ENCODE data around the gene GABRB2. TPM values are rescaled to one million over a fixed set of nuclear protein-coding genes. Genes with fewer than 3 reads are reported as not detected.

The GABRB2 gene
- total RNA-seq, 1 experiment from 2014 or later: not detected

DNA sequence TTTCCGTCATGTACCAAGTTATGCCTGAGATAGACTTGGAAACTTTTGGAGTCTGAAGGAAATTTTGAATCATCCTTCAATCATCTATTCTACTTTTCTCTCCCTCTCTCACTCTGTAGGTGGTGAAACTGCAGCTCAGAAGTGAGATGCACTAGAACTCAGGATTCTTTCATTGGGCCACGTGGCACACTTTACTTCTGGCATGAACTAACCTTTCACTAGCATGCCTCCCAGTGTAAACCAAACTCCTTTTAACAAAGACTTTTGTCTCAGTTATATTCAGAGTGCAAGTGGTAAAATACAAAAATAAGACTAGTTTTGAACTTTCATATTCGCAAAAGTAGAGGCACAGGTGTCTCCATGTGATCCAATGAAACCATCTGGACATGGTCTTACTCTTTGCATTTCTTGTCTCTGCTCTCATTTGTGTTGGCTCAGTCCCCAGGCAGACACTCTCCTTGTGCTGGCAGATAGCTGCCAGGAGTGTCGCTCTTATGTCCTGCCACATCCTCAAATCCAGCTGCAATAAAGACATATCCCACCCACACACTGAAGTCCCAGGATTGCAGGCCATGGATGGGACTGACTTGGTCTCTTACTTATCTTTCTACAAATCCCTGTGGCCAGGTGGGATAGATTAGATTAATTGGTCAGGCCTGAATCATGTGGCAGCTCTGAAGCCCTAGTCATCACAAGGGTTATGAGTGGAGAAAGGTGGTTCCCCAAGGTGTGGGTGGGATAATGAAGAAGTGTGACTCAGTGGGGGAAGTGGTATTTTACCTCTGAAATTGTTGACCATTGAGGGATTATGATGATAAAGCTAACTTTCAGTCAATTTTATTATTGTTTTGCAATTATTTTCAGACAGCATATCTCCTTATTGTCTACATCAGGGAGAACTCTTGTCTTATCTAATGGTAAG lies 267.5 kb downstream of the GABRB2 start:
- no peaks in the 10 kb centered on the region for H3K27me3 ChIP-seq (ENCODE audit: insufficient read depth, low read length)
- H3K4me3 ChIP-seq (replicated peaks in 1 of 2; ENCODE audit: low read depth in 1 of 2, low read length in 2 of 2): no peak overlapping the region
- no peaks in the 10 kb centered on the region for H3K4me1 ChIP-seq (ENCODE audit: control insufficient read depth in 1 of 2, insufficient read depth in 2 of 2, low read length in 2 of 2)
- H3K36me3 ChIP-seq (ENCODE audit: control insufficient read depth in 1 of 2, insufficient read depth in 2 of 2, low read length in 2 of 2): no peaks in the 10 kb centered on the region
- no peaks in the 10 kb centered on the region for H3K9me2 ChIP-seq (ENCODE audit: insufficient read depth)
- DNase-seq (ENCODE audit: low read depth, low spot score): no peak
- ChIA-PET CTCF (no interaction called here), RAD21 (ENCODE audit: low non-redundant PET in 1 of 2, low total read pairs in 2 of 2, uncharacterized antibody in 2 of 2, unreplicated experiment in 2 of 2) (no interaction called here), POLR2A (no interaction called here)
- H3K9me3 ChIP-seq (ENCODE audit: control insufficient read depth in 1 of 2, insufficient read depth in 1 of 2, low read depth in 1 of 2, low read length in 2 of 2): peaks cover 8 to 13% of the 10 kb centered on the region in 2 experiments; a peak in 3 of 4 replicates
- no peak overlapping the region for H2AFZ ChIP-seq (ENCODE audit: low read depth, low read length, poor library complexity, severe bottlenecking)
- no TSS peak for BruUV-seq (replicated peaks)
- no peak for ATAC-seq
- no peak overlapping the region for H3K9ac ChIP-seq (ENCODE audit: low read length)
- no peaks in the 10 kb centered on the region for H3K79me2 ChIP-seq (ENCODE audit: insufficient read depth, low read length)
- no peaks in the 10 kb centered on the region for H4K20me1 ChIP-seq (ENCODE audit: insufficient read depth)
- H3K4me2 ChIP-seq (ENCODE audit: low read length): no peak overlapping the region
- intact Hi-C loops (cut with micrococcal nuclease): no loop called here
- H3K27ac ChIP-seq (ENCODE audit: low read depth, low read length): no peak overlapping the region
- TF ChIP-seq EZH2phosphoT487 (IDR thresholded peaks at IDR 0.05; ENCODE audit: borderline replicate concordance) (no peak), TCF7L2 (IDR thresholded peaks at IDR 0.05; ENCODE audit: borderline replicate concordance, extremely low read depth, insufficient read depth, insufficient read length) (no peak), JUND (IDR thresholded peaks at IDR 0.05) (no peak), ZFX (IDR thresholded peaks at IDR 0.05) (no peak), SP1 (IDR thresholded peaks at IDR 0.05; ENCODE audit: low read depth) (no peak), CEBPB (IDR thresholded peaks at IDR 0.05; ENCODE audit: low read depth) (no peak), SIN3A (IDR thresholded peaks at IDR 0.05; ENCODE audit: low read depth) (no peak), YY1 (IDR thresholded peaks at IDR 0.05; ENCODE audit: extremely low read depth, insufficient replicate concordance, low read depth, low read length) (no peak), EZH2 (IDR thresholded peaks at IDR 0.05) (no peak), FOSL1 (IDR thresholded peaks at IDR 0.05; ENCODE audit: low read depth) (no peak), ELF1 (IDR thresholded peaks at IDR 0.05; ENCODE audit: borderline replicate concordance, low read depth) (no peak), SRF (IDR thresholded peaks at IDR 0.05; ENCODE audit: low read depth) (no peak), ZNF274 (IDR thresholded peaks at IDR 0.05; ENCODE audit: low read depth, low read length) (no peak), RAD21 (IDR thresholded peaks at IDR 0.05; ENCODE audit: low read depth) (no peak), POLR2AphosphoS5 (IDR thresholded peaks at IDR 0.05; ENCODE audit: low read depth, low read length) (no peak)
- TF ChIP-seq, protein P1, sequence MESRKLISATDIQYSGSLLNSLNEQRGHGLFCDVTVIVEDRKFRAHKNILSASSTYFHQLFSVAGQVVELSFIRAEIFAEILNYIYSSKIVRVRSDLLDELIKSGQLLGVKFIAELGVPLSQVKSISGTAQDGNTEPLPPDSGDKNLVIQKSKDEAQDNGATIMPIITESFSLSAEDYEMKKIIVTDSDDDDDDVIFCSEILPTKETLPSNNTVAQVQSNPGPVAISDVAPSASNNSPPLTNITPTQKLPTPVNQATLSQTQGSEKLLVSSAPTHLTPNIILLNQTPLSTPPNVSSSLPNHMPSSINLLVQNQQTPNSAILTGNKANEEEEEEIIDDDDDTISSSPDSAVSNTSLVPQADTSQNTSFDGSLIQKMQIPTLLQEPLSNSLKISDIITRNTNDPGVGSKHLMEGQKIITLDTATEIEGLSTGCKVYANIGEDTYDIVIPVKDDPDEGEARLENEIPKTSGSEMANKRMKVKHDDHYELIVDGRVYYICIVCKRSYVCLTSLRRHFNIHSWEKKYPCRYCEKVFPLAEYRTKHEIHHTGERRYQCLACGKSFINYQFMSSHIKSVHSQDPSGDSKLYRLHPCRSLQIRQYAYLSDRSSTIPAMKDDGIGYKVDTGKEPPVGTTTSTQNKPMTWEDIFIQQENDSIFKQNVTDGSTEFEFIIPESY (IDR thresholded peaks at IDR 0.05; ENCODE audit: extremely low read depth, insufficient replicate concordance, low read length): no peak
- TF ChIP-seq, protein P2, sequence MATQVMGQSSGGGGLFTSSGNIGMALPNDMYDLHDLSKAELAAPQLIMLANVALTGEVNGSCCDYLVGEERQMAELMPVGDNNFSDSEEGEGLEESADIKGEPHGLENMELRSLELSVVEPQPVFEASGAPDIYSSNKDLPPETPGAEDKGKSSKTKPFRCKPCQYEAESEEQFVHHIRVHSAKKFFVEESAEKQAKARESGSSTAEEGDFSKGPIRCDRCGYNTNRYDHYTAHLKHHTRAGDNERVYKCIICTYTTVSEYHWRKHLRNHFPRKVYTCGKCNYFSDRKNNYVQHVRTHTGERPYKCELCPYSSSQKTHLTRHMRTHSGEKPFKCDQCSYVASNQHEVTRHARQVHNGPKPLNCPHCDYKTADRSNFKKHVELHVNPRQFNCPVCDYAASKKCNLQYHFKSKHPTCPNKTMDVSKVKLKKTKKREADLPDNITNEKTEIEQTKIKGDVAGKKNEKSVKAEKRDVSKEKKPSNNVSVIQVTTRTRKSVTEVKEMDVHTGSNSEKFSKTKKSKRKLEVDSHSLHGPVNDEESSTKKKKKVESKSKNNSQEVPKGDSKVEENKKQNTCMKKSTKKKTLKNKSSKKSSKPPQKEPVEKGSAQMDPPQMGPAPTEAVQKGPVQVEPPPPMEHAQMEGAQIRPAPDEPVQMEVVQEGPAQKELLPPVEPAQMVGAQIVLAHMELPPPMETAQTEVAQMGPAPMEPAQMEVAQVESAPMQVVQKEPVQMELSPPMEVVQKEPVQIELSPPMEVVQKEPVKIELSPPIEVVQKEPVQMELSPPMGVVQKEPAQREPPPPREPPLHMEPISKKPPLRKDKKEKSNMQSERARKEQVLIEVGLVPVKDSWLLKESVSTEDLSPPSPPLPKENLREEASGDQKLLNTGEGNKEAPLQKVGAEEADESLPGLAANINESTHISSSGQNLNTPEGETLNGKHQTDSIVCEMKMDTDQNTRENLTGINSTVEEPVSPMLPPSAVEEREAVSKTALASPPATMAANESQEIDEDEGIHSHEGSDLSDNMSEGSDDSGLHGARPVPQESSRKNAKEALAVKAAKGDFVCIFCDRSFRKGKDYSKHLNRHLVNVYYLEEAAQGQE (IDR thresholded peaks at IDR 0.05; ENCODE audit: low read depth): no peak
- TF ChIP-seq, protein P3, sequence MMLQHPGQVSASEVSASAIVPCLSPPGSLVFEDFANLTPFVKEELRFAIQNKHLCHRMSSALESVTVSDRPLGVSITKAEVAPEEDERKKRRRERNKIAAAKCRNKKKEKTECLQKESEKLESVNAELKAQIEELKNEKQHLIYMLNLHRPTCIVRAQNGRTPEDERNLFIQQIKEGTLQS (IDR thresholded peaks at IDR 0.05): no peak
- TF ChIP-seq, protein P4, sequence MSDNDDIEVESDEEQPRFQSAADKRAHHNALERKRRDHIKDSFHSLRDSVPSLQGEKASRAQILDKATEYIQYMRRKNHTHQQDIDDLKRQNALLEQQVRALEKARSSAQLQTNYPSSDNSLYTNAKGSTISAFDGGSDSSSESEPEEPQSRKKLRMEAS (IDR thresholded peaks at IDR 0.05): no peak
